Parietal lobe (tissue), 2 donors: ENCODE data around the gene HNRNPA1. TPM values are rescaled to one million over a fixed set of nuclear protein-coding genes. Genes with fewer than 3 reads are reported as not detected.

Experiments used
- small RNA-seq: library from RNA; depleted of rRNA; stranded (forward); fragments of <200 nt; gene quantifications from one replicate; pipeline ENCODE3, GENCODE V24; 2014; ENCODE audit warnings: low replicate concordance
- total RNA-seq: library from RNA; depleted of rRNA; stranded (reverse); fragments of >200 nt; gene quantifications from one replicate; pipeline ENCODE4 v1.2.3, GENCODE V29; 2014

HNRNPA1 gene
- 545 TPM for total RNA-seq

GRCh38 chr12:54280468-54281260 is at the start of gene HNRNPA1:
TSS of gene HNRNPA1 (plus strand) at chr12:54280726. CDS start at chr12:54280808, 82 bp downstream.

DNA sequence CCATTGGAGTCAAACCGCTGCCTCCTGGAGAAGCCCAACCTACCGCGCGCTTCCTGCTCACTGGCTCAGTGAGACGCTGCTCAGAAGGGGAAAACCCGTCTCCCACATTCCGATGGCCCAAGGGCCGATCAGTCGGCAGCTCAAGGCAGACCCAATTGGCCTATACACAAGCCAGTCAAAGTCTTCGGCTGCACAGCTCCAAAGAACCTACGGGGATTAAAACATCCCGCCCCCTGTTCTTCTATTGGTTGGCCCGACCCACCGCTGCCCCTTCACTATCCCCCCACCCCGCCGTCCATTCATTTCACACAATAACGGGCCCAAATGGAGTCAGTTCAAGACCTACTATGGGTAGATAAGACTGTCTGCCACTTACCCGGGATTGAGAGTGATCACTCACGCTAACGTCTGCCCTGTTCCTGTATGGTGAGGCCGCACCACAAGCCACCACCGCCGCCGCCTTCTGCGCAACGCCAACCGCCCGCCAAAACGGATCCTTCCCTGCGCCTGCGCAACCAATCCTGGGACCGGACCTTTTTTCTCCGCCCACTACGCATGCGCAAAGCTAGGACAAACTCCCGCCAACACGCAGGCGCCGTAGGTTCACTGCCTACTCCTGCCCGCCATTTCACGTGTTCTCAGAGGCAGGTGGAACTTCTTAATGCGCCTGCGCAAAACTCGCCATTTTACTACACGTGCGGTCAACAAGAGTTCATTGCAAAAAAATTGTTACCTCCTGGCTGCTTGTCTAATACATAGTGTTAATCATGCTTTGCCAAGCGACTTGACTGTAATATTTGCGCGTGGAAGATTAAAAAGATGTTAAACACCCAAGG is 676 bp upstream of the HNRNPA1 start, which contains the start of gene CBX5:
Gene CBX5, minus strand, starts transcription at position 491 of the 836 bp plus-strand sequence. CDS start 22,472 bp downstream, outside the sequence.

GRCh38 chr12:54300732-54301427 is 20.4 kb downstream of the HNRNPA1 start, which contains the start of gene NFE2:
TSS of gene NFE2 (minus strand) at chr12:54301015. CDS start at chr12:54295248, 5,767 bp downstream.

GRCh38 chr12:54324617-54325441 is 44.3 kb downstream of the HNRNPA1 start, which contains the start of gene COPZ1:
TSS of gene COPZ1 (plus strand) at chr12:54325131. CDS start at chr12:54325164, 33 bp downstream.

Small RNA genes lying within 50 kb of the gene (small RNA-seq; reads per million reads assigned to genes)
- not detected for gene RN7SL390P
- gene RNU6-950P = not detected

Other genes starting within 250 kb of the HNRNPA1 start
- not detected for gene HOXC5, start 247.7 kb upstream of the HNRNPA1 start, total RNA-seq
- not detected for gene HOXC4, start 226.9 kb upstream of the HNRNPA1 start, total RNA-seq
- 50.1 TPM for gene SMUG1, start 91.7 kb upstream of the HNRNPA1 start, total RNA-seq
- gene CBX5, start 604 bp upstream of the HNRNPA1 start, total RNA-seq = 141 TPM
- gene NFE2, start 20.3 kb downstream of the HNRNPA1 start, total RNA-seq = 0.63 TPM
- 54.8 TPM for gene COPZ1, start 44.4 kb downstream of the HNRNPA1 start, total RNA-seq
- not detected for gene GPR84, start 83.8 kb downstream of the HNRNPA1 start, total RNA-seq
- 2.8 TPM for gene ZNF385A, start 104.0 kb downstream of the HNRNPA1 start, total RNA-seq
- gene ITGA5, start 138.5 kb downstream of the HNRNPA1 start, total RNA-seq = 5.0 TPM
- not detected for gene GTSF1, start 192.9 kb downstream of the HNRNPA1 start, total RNA-seq
- gene NCKAP1L, start 217.0 kb downstream of the HNRNPA1 start, total RNA-seq = 3.8 TPM